Nephron progenitor cell (in vitro differentiated cells): Measurements from ENCODE around the gene SLC2A13.

Experiments used
- DNase-seq: peaks from one replicate; pipeline ENCODE4 v3.0.0; 2021
- H3K27ac Mint-ChIP-seq: 2 replicates; pipeline ENCODE4 v1.8.0; 2021; ENCODE audit warnings: mild to moderate bottlenecking, moderate library complexity, mixed read lengths
- H3K27me3 Mint-ChIP-seq: 2 replicates; pipeline ENCODE4 v1.8.0; 2021; ENCODE audit warnings: mild to moderate bottlenecking, low read depth, mixed read lengths; ENCODE audit not compliant: poor library complexity
- H3K36me3 Mint-ChIP-seq: 2 replicates; pipeline ENCODE4 v1.8.0; 2021; ENCODE audit warnings: low read depth, mixed read lengths
- H3K4me1 Mint-ChIP-seq: 2 replicates; pipeline ENCODE4 v1.8.0; 2021; ENCODE audit warnings: mixed read lengths
- H3K4me3 Mint-ChIP-seq: 2 replicates; pipeline ENCODE4 v1.8.0; 2021; ENCODE audit warnings: mild to moderate bottlenecking, moderate library complexity, mixed read lengths
- H3K9me3 Mint-ChIP-seq: 2 replicates; pipeline ENCODE4 v1.8.0; 2021; ENCODE audit warnings: mild to moderate bottlenecking, moderate library complexity, mixed read lengths
- TF ChIP-seq, protein P1 (sequence below): fragments of 200-600 bp; sonication (generic); IDR thresholded peaks from 2 replicates; pipeline ENCODE4 v1.5.0; 2021; ENCODE audit warnings: antibody characterized with exemption

The SLC2A13 gene

DNA sequence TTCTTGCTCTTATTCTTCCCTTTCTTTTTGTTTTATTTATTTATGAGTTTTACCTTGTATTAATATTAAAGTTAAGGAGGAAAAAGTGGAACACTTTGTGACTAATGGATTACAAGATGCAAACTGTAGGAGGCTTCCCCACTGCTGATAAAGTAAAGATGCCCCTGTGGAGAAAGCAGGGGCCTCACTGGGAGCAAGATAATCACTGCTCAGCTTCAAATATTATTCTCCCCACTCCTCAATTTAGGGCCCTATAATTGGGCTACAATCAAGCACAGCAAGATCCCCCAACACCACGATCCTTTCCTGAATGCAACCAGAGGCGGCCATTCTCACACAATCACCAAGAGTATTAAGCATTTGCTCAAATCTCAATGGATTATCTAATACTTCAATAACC, 149.2 kb downstream of the SLC2A13 start:
- Mint-ChIP-seq H3K27me3 (no peaks in the 10 kb centered on the region), H3K36me3 (no peaks in the 10 kb centered on the region), H3K4me3 (no peak overlapping the region), H3K4me1 (peaks cover 4% of the 10 kb centered on the region), H3K9me3 (no peaks in the 10 kb centered on the region), H3K27ac (no peak overlapping the region)
- TF ChIP-seq, protein P1, sequence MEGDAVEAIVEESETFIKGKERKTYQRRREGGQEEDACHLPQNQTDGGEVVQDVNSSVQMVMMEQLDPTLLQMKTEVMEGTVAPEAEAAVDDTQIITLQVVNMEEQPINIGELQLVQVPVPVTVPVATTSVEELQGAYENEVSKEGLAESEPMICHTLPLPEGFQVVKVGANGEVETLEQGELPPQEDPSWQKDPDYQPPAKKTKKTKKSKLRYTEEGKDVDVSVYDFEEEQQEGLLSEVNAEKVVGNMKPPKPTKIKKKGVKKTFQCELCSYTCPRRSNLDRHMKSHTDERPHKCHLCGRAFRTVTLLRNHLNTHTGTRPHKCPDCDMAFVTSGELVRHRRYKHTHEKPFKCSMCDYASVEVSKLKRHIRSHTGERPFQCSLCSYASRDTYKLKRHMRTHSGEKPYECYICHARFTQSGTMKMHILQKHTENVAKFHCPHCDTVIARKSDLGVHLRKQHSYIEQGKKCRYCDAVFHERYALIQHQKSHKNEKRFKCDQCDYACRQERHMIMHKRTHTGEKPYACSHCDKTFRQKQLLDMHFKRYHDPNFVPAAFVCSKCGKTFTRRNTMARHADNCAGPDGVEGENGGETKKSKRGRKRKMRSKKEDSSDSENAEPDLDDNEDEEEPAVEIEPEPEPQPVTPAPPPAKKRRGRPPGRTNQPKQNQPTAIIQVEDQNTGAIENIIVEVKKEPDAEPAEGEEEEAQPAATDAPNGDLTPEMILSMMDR, result no peak
- no peak for DNase-seq

DNA sequence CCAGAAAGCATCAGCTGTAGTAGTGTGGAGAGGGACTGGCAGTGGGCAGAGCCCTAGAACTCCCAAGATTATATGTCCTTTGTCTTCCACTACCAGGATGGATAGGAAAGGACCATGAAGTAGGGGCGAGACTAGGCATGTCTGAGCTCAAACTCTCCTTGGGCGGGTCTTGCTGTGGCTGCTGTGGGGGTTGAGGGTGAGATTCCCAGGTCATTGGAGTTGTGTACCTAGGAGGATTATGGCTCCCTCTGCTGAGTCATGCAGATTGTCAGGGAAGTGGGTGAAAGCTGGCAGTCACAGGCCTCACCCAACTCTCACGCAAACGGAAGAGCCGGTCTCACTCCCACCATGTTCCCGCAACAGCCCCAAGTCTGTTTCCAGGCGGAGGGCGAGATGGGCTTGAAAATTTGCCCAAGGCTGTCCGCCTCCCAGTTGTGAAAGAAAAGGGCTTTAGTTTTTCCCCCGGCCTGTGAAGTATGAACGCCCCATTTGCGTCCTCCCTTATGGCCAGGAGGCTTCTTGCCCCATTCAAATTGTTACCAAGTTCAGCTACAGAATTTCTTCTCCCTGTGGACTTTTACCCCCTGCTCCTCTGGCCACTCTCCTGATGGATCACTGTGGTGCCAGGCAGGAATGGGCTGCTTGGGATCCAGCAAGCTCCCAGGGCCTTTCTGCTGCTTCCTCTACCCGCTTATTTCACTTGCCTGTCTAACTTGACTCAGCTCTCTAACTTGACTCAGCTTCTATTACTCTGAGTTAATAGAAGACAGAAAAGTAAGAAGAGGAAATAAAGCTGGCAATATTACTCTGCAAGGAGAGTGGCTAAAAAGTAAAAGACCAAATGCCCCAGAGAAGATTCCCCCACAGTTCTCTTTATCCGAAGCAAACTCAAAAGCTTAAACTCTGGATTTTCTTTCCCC, 159.3 kb downstream of the SLC2A13 start:
- H3K9me3 Mint-ChIP-seq, result peaks cover 35% of the 10 kb centered on the region
- no peak for DNase-seq
- peaks cover 28% of the 10 kb centered on the region for H3K36me3 Mint-ChIP-seq
- no peaks in the 10 kb centered on the region for H3K27me3 Mint-ChIP-seq
- no peak overlapping the region for H3K4me3 Mint-ChIP-seq
- no peaks in the 10 kb centered on the region for H3K4me1 Mint-ChIP-seq
- TF ChIP-seq, protein P1, result no peak
- H3K27ac Mint-ChIP-seq, result no peak overlapping the region

DNA sequence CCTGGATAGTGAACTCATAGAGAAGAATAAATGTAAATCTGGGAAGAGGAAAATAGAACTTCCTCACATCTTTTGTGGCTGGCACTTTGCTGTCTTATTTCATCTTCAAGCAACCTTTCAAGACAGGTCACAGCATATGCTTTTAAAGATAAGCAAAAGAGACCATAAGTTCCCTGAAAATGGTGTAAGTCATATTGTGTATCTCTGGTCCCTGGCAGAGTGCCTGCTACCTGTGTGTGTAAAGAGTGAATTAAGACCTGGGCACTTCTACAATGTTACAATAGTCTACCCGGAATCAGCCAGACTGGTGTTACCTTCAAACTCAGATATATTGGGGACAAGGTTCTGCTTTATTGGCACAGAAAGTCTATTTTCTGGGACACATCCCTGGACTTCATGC, 168.8 kb downstream of the SLC2A13 start:
- peaks cover 11% of the 10 kb centered on the region for H3K9me3 Mint-ChIP-seq
- no peaks in the 10 kb centered on the region for H3K27me3 Mint-ChIP-seq
- H3K36me3 Mint-ChIP-seq, result peaks cover 9% of the 10 kb centered on the region
- H3K4me3 Mint-ChIP-seq, result no peak overlapping the region
- TF ChIP-seq, protein P1, result no peak
- no peak overlapping the region for H3K27ac Mint-ChIP-seq
- no peak for DNase-seq
- H3K4me1 Mint-ChIP-seq, result peaks cover 5% of the 10 kb centered on the region

DNA sequence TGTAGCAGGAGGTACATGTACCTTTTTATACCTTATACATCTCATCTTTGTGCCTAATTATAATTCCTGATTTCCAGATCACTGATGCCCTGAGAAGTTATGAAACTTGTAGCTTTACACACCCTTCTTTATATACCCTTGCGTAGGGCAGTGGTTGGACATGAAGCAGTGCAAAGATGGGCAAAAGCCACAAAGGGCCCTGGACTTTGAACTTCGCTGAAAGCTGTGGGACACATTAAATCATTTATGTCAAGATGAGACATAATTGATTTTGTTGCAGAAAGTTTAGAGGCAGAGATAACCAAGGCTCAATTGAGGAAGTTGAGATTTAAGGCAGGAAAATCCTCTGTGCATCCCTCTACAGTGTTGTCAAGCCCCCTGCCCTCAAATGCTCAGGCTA, 170.0 kb downstream of the SLC2A13 start:
- Mint-ChIP-seq H3K4me1 (peaks cover 5% of the 10 kb centered on the region), H3K27ac (no peak overlapping the region), H3K4me3 (no peak overlapping the region), H3K36me3 (no peaks in the 10 kb centered on the region), H3K9me3 (no peaks in the 10 kb centered on the region), H3K27me3 (no peaks in the 10 kb centered on the region)
- no peak for DNase-seq
- TF ChIP-seq, protein P1, result no peak

DNA sequence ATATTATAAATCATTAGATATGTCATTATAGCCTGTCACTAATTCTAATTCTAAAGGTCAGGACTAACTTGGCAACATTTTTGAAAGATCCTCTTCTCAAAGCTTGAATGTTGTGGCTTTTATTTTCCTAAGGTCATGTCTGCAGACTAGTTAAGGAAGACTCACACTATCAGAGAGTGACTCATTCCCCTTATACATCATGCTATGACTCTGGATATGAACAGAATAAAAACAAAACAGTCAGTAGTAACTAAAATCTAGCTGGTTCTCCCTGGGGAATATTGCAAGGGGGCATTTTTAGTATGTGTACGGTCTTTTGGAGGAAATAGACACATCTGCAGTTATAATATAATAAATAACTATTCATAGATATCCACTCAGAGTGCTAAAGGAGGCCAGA, 170.6 kb downstream of the SLC2A13 start:
- Mint-ChIP-seq H3K4me1 (peaks cover 5% of the 10 kb centered on the region), H3K4me3 (no peak overlapping the region), H3K27me3 (no peaks in the 10 kb centered on the region), H3K27ac (no peak overlapping the region), H3K36me3 (no peaks in the 10 kb centered on the region), H3K9me3 (no peaks in the 10 kb centered on the region)
- TF ChIP-seq, protein P1, result no peak
- no peak for DNase-seq

DNA sequence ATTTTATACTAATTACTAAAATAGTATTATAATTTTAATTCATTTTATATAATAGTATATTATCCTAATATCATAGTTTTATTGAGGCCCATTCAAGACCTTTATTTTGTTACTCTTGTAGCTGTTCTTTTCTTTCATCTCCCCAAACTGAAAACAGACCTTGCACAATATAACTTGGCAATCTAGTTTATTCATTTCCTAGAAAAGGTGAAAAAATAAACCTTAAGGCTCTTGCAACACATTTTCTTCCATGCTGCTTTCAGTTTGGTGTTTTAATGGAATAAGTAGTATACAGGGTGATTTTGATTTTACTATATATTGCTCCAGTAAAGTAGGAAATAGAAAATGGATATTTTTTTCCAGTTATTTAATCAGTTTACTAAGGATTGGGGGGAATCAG, 174.0 kb downstream of the SLC2A13 start:
- Mint-ChIP-seq H3K36me3 (no peaks in the 10 kb centered on the region), H3K4me3 (no peak overlapping the region), H3K27me3 (peaks cover 4% of the 10 kb centered on the region), H3K4me1 (peaks cover 19% of the 10 kb centered on the region), H3K27ac (no peak overlapping the region), H3K9me3 (no peaks in the 10 kb centered on the region)
- TF ChIP-seq, protein P1, result no peak
- no peak for DNase-seq
